Measurements from ENCODE around the gene BCAR3. TPM values are rescaled to one million over a fixed set of nuclear protein-coding genes. Genes with fewer than 3 reads are reported as not detected.

BCAR3 gene
- total and polyA plus RNA-seq, 2 experiments from 2014 or later, result 22.6 to 23.7 TPM

DNA sequence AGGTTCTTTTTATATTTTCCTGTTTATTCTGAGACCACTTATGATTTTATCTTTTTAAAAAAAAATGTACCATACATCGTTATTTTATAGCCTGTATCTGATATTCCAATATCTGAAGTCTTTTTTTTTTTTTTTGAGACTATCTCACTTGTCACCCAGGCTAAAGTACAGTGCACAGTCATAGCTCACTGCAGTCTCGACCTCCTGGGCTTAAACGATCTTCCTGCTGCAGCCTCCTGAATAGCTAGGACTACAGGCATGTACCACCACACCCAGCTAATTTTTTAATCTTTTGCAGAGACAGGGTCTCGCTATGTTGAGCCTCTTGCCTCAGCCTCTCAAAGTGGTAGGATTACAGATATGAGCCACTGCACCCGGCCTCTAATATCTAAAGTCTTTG lies 25.1 kb downstream of the BCAR3 start:
- Histone ChIP-seq H3K9me3 (ENCODE audit: low read depth) (no peaks in the 10 kb centered on the region), H3K27ac (no peak overlapping the region), H3K4me3 (no peak overlapping the region), H3K4me2 (no peak overlapping the region), H4K20me1 (ENCODE audit: insufficient read depth, poor library complexity, severe bottlenecking) (no peaks in the 10 kb centered on the region), H3K27me3 (no peaks in the 10 kb centered on the region), H3K9me2 (replicated peaks; ENCODE audit: insufficient read depth) (no peaks in the 10 kb centered on the region), H3K36me3 (replicated peaks; ENCODE audit: insufficient read depth, low read depth) (no peaks in the 10 kb centered on the region), H3K4me1 (ENCODE audit: insufficient read depth) (no peaks in the 10 kb centered on the region), H3K79me2 (peaks cover 47% of the 10 kb centered on the region), H2AFZ (no peak overlapping the region)
- TF ChIP-seq EZH2phosphoT487 (IDR thresholded peaks at IDR 0.05; ENCODE audit: low read depth, severe bottlenecking, unreplicated experiment) (no peak), EZH2 (IDR thresholded peaks at IDR 0.05; ENCODE audit: borderline replicate concordance) (no peak)
- TF ChIP-seq, protein P1, sequence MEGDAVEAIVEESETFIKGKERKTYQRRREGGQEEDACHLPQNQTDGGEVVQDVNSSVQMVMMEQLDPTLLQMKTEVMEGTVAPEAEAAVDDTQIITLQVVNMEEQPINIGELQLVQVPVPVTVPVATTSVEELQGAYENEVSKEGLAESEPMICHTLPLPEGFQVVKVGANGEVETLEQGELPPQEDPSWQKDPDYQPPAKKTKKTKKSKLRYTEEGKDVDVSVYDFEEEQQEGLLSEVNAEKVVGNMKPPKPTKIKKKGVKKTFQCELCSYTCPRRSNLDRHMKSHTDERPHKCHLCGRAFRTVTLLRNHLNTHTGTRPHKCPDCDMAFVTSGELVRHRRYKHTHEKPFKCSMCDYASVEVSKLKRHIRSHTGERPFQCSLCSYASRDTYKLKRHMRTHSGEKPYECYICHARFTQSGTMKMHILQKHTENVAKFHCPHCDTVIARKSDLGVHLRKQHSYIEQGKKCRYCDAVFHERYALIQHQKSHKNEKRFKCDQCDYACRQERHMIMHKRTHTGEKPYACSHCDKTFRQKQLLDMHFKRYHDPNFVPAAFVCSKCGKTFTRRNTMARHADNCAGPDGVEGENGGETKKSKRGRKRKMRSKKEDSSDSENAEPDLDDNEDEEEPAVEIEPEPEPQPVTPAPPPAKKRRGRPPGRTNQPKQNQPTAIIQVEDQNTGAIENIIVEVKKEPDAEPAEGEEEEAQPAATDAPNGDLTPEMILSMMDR (IDR thresholded peaks at IDR 0.05; ENCODE audit: poor library complexity), result no peak
- WGBS (ENCODE audit: low lambda C conversion rate, missing lambda C conversion rate), result 90% methylated on average over 5 of the region's 5 CpGs
- no peak for DNase-seq (ENCODE audit: low spot score)

- 96% methylated on average over 6 of the region's 6 CpGs for WGBS (ENCODE audit: low lambda C conversion rate, missing lambda C conversion rate)
- TF ChIP-seq, protein P1 (IDR thresholded peaks at IDR 0.05; ENCODE audit: poor library complexity), result no peak
- TF ChIP-seq EZH2 (IDR thresholded peaks at IDR 0.05; ENCODE audit: borderline replicate concordance) (no peak), EZH2phosphoT487 (IDR thresholded peaks at IDR 0.05; ENCODE audit: low read depth, severe bottlenecking, unreplicated experiment) (no peak)
- no peaks in the 10 kb centered on the region for H3K27me3 ChIP-seq
- H3K9me3 ChIP-seq (ENCODE audit: low read depth), result no peaks in the 10 kb centered on the region
- no peak overlapping the region for H3K27ac ChIP-seq
- H3K4me1 ChIP-seq (ENCODE audit: insufficient read depth), result no peaks in the 10 kb centered on the region
- no peaks in the 10 kb centered on the region for H4K20me1 ChIP-seq (ENCODE audit: insufficient read depth, poor library complexity, severe bottlenecking)
- no peaks in the 10 kb centered on the region for H3K9me2 ChIP-seq (replicated peaks; ENCODE audit: insufficient read depth)
- no peak overlapping the region for H2AFZ ChIP-seq
- H3K36me3 ChIP-seq (replicated peaks; ENCODE audit: insufficient read depth, low read depth), result no peaks in the 10 kb centered on the region
- peaks cover 53% of the 10 kb centered on the region for H3K79me2 ChIP-seq
- no peak for DNase-seq (ENCODE audit: low spot score)
- no peak overlapping the region for H3K4me2 ChIP-seq
- H3K4me3 ChIP-seq, result no peak overlapping the region
Observed at GRCh38 chr1:93653656-93654055, 28.0 kb downstream of the BCAR3 start.

DNA sequence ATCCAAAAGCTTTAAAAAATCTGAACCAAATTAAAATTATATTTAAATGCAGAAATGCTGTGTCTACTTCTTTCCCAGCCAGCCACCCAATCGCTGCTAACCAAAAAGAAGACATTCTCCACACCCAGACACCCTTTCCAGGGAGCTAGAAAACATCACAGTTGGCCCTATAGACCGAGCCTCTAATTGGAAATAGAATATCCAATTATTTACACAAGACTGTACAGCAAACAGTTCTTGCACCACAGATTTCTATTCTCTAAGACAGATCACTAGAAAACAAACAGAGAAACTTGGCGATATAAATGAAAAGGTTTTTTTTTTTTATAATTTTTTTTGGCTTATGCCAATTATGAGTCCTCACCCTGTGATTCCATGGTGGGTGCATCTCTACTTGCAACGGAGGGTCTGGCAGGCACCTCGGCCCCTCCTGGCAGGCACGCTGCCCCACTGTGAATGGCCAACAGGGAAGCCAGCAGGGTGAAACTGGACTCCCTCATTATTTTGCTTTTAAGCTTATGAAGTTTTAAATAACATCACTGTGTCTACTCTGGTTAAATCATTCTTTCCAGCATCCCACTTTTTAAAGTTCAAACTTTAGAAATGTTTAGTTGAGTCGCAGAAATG lies 29.2 kb downstream of the BCAR3 start:
- no peaks in the 10 kb centered on the region for H4K20me1 ChIP-seq (ENCODE audit: insufficient read depth, poor library complexity, severe bottlenecking)
- H3K4me3 ChIP-seq, result no peak overlapping the region
- H3K9me3 ChIP-seq (ENCODE audit: low read depth), result no peaks in the 10 kb centered on the region
- no peaks in the 10 kb centered on the region for H3K36me3 ChIP-seq (replicated peaks; ENCODE audit: insufficient read depth, low read depth)
- no peak overlapping the region for H2AFZ ChIP-seq
- peaks cover 46% of the 10 kb centered on the region for H3K79me2 ChIP-seq
- H3K27ac ChIP-seq, result peak overlapping the region; percentile 17
- TF ChIP-seq EZH2phosphoT487 (IDR thresholded peaks at IDR 0.05; ENCODE audit: low read depth, severe bottlenecking, unreplicated experiment) (no peak), EZH2 (IDR thresholded peaks at IDR 0.05; ENCODE audit: borderline replicate concordance) (no peak)
- TF ChIP-seq, protein P1 (IDR thresholded peaks at IDR 0.05; ENCODE audit: poor library complexity), result no peak
- no peaks in the 10 kb centered on the region for H3K9me2 ChIP-seq (replicated peaks; ENCODE audit: insufficient read depth)
- no peak for DNase-seq (ENCODE audit: low spot score)
- WGBS (ENCODE audit: low lambda C conversion rate, missing lambda C conversion rate), result 80% methylated on average over 7 of the region's 7 CpGs
- no peaks in the 10 kb centered on the region for H3K27me3 ChIP-seq
- H3K4me1 ChIP-seq (ENCODE audit: insufficient read depth), result no peaks in the 10 kb centered on the region
- H3K4me2 ChIP-seq, result no peak overlapping the region
